PFSK-1 (cell line): ENCODE results near the gene SS18L1.
A peak's percentile ranks its signal among the peaks of the same experiment; 100 is the strongest.

ENCODE experiments used
- FOXP2 ChIP-seq: optimal IDR thresholded peaks from 2 replicates; pipeline ENCODE3; 2011; ENCODE audit warnings: borderline replicate concordance, control low read depth, inconsistent platforms; ENCODE audit not compliant: insufficient read depth; ENCODE audit errors: extremely low read length, extremely low read depth
- POLR2AphosphoS5 ChIP-seq: IDR thresholded peaks from 2 replicates; pipeline ENCODE4 v1.6.1; 2012; ENCODE audit warnings: low read depth, mild to moderate bottlenecking, control low read depth, low read length, moderate library complexity
- SIN3A ChIP-seq: IDR thresholded peaks from 2 replicates; pipeline ENCODE4 v1.6.1; 2012; ENCODE audit warnings: mild to moderate bottlenecking, low read length, moderate library complexity, borderline replicate concordance; ENCODE audit not compliant: insufficient read depth
- TAF1 ChIP-seq: IDR thresholded peaks from 2 replicates; pipeline ENCODE4 v1.6.1; 2012; ENCODE audit warnings: low read length, control low read depth, borderline replicate concordance; ENCODE audit not compliant: insufficient read depth
- TF ChIP-seq, protein P1 (sequence below), 2 experiments: IDR thresholded peaks; 2 replicates each; pipeline versions ENCODE4 v1.6.1 to v1.8.0; 2011 to 2012; ENCODE audit warnings: low read depth in 2 of 2, low read length in 2 of 2, control low read depth in 1 of 2, inconsistent platforms in 1 of 2, mild to moderate bottlenecking in 1 of 2, moderate library complexity in 1 of 2; ENCODE audit not compliant: insufficient read depth in 1 of 2

The SS18L1 gene

DNA sequence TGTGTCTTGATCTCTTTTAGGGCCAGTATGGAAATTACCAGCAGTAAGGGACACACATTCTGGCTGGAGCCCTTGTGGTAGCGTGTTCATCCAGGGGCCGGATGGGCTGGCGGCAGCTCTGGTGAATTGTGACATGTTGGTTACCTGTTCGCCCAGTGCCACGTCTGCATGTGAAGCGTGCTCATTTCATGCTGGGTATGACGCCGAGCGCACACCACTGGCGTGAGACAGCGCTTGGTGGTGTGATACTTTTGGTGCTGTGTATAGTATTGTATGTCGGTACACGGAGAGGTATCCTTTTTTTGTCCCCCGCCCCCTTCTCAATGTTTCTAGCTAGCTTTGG, 35.6 kb downstream of the SS18L1 start:
- TF ChIP-seq, protein P1, sequence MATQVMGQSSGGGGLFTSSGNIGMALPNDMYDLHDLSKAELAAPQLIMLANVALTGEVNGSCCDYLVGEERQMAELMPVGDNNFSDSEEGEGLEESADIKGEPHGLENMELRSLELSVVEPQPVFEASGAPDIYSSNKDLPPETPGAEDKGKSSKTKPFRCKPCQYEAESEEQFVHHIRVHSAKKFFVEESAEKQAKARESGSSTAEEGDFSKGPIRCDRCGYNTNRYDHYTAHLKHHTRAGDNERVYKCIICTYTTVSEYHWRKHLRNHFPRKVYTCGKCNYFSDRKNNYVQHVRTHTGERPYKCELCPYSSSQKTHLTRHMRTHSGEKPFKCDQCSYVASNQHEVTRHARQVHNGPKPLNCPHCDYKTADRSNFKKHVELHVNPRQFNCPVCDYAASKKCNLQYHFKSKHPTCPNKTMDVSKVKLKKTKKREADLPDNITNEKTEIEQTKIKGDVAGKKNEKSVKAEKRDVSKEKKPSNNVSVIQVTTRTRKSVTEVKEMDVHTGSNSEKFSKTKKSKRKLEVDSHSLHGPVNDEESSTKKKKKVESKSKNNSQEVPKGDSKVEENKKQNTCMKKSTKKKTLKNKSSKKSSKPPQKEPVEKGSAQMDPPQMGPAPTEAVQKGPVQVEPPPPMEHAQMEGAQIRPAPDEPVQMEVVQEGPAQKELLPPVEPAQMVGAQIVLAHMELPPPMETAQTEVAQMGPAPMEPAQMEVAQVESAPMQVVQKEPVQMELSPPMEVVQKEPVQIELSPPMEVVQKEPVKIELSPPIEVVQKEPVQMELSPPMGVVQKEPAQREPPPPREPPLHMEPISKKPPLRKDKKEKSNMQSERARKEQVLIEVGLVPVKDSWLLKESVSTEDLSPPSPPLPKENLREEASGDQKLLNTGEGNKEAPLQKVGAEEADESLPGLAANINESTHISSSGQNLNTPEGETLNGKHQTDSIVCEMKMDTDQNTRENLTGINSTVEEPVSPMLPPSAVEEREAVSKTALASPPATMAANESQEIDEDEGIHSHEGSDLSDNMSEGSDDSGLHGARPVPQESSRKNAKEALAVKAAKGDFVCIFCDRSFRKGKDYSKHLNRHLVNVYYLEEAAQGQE (IDR thresholded peaks at IDR 0.05; ENCODE audit: insufficient read depth in 1 of 2, low read depth in 2 of 2, low read length in 2 of 2) = no peak
- TF ChIP-seq FOXP2 (no peak), POLR2AphosphoS5 (no peak), SIN3A (no peak), TAF1 (no peak)

DNA sequence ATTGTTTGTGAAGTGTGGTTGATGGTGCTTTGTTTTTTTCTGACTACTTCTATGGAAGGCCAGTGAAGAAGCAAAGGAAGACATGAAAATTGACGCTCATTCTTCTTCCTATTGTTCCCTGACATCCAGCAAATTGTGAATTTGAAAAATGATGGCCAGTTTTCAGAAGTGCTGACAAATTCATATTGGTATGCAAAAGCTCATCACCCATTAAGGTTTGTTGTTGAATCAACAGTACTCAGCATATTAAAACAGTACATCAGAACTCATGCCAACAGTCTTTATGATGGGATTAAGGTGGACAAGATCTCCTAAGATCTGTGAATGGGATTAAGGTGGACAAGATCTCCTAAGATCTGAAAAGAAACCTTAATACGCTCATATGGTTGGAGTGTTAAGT, 38.2 kb downstream of the SS18L1 start:
- TF ChIP-seq, protein P1 (IDR thresholded peaks at IDR 0.05; ENCODE audit: insufficient read depth in 1 of 2, low read depth in 2 of 2, low read length in 2 of 2) = no peak
- TF ChIP-seq SIN3A = no peak
- no peak for TF ChIP-seq TAF1
- TF ChIP-seq FOXP2 = no peak
- TF ChIP-seq POLR2AphosphoS5 = no peak

DNA sequence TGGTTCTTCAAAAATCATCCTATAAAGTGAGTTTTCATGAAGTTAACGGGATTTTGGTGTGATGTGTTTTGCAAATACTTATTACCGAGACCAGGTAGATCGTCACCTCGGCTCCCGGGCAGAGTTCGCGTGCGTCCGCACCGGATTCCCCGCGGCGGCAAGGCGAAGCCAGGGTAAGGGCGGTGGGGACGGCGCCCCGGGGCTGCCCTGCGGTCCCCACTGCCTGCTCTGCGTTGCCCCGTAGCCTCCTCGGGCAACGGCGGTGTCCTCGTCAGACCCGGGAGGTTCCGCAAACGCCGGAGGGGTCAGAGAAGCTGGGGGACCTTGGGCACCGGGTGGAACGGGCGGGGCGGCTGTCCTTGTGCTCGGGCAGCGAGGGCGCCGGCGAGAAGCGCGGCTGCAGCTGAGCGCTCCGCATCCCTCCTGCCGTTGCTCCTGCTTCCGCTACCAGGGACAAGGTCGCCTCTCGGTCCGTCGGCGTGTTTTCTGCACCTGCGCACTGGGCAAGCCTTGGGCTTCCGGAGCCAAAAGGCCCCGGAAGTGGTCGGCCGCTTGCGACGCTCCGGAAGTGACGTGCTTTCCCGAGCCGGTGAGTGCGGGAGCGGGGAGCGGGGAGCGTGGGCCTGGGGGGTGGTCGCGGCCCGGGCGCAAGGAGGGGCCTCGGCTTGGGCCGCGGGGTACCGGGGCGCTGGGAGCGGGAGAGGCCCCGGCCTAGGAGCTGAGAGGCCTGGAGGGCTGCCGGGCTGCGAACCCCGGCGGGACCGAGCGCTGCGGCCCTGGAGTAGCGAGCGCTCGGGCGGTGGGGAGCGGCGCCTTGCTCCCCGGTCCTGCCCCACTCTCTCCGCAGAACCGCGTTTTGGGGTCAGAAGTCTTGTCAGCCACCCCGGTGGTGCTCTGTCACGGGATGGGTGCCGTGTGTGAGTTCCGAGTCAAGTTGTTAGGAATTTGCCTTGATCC, 39.2 kb downstream of the SS18L1 start, which contains the start of gene MTG2:
Gene MTG2, plus strand, starts transcription at position 560 of the 957 bp plus-strand sequence. CDS start 10,393 bp downstream, outside the sequence.
- no peak; the same call in 1 of the 2 replicates for TF ChIP-seq SIN3A
- TF ChIP-seq, protein P1 (IDR thresholded peaks at IDR 0.05; ENCODE audit: insufficient read depth in 1 of 2, low read depth in 2 of 2, low read length in 2 of 2) = peak; percentile 59 to 62; a peak in 3 of 4 replicates
- peak; percentile 88 for TF ChIP-seq TAF1
- peak; percentile 96 for TF ChIP-seq POLR2AphosphoS5
- peak; percentile 93 for TF ChIP-seq FOXP2

DNA sequence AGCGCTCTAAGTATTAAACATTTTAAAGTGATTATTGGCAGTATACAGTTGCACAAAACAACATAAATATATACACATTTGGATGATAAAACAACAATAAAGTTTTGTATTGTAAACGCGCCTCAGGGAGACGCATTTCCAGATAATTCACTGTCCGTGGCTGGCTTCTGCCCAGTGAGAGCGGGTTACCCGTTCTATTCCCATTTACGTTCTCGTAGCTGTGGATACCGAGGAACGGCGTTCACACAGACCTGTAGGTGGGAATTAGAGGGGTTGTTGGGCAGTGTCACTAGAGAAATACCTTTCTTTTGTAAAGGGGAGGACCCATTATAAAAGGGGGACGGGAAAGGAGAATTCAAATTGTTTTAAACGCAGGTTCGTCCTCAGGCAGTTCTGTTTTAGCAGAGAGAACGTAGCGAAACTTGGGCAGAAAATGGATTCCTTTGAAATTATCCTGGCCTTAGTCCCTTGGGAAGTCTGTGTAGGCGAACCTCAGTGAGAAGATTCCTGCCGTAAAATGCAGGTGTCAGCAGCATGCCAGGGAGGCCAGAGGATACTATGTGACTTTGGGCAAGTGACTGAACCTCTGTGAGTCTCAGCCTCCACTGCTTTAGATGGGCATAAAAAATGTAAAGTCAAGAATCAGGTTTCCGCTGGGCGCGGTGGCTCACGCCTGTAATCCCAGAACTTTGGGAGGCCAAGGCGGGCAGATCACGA, 40.0 kb downstream of the SS18L1 start:
- TF ChIP-seq TAF1 (no peak), SIN3A (no peak), FOXP2 (no peak), POLR2AphosphoS5 (no peak)
- TF ChIP-seq, protein P1 (IDR thresholded peaks at IDR 0.05; ENCODE audit: insufficient read depth in 1 of 2, low read depth in 2 of 2, low read length in 2 of 2) = no peak
